ENCODE measurements around the gene MBLAC1. TPM values are rescaled to one million over a fixed set of nuclear protein-coding genes. Genes with fewer than 3 reads are reported as not detected.

Gene MBLAC1
- total RNA-seq, 1 experiment from 2014 or later = 3.5 TPM

DNA sequence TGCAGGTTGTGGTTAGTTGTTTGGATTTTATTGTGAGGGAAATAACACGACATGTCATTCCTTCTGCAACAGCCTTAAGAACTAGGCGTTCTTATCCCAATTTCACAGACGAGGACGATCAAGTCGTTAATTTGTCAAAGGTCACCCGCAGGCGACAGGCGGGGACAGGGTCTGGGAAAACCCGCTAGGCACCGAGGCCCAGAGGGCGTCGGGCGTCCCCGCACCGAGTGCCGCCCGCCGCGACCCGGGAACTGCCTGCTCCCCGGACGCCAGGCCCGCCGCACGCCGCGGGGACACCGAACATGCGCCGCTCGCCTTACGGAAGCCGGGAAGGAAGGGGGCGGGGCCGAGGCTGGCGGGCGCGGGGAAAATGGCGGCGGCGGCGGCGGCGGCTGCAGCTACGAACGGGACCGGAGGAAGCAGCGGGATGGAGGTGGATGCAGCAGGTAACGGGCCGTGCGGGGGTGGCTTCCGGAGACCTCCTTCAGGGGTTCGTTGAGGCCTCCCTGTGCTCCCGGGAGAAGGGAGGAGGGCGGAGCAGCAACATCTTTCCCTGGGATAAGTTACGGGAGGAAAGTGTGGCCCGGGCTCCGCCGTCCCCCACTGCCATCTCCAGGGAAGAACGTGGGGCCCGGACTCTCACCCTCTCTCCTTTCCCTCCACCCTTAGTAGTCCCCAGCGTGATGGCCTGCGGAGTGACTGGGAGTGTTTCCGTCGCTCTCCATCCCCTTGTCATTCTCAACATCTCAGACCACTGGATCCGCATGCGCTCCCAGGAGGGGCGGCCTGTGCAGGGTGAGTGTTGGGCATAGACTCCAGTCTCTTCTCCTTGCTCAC is 37.9 kb upstream of the MBLAC1 start, which contains the start of gene COPS6 (continued):
- peak; percentile 21; the same call in 1 of the 2 replicates for TF ChIP-seq SMAD4 (CRISPR knock-in tag; IDR thresholded peaks at IDR 0.05)
- no peak for TF ChIP-seq ZNF121 (CRISPR knock-in tag; IDR thresholded peaks at IDR 0.05)
- no peak for TF ChIP-seq MXD4 (CRISPR knock-in tag; IDR thresholded peaks at IDR 0.05; ENCODE audit: borderline replicate concordance)

GRCh38 chr7:100089458-100090196 is 37.1 kb upstream of the MBLAC1 start:
- Mint-ChIP-seq H3K27ac (peak overlapping the region; percentile 78), H3K4me3 (peak overlapping the region; percentile 93), H3K27me3 (ENCODE audit: low read depth) (no peaks in the 10 kb centered on the region; the same call in 1 of the 2 replicates), H3K36me3 (peaks cover 44% of the 10 kb centered on the region), H3K4me1 (peaks cover 11% of the 10 kb centered on the region), H3K9me3 (no peaks in the 10 kb centered on the region)
- CTCF ChIA-PET = interaction anchor here (1.4 to 1.8 kb wide), 3 partner anchors 12 to 176 kb away, joined by 3 to 7 read pairs (median 4); partner anchors contain the start of genes AP4M1 and MCM7
- POLR2A ChIA-PET = interaction anchor here (0.6 to 6.2 kb wide), 2 partner anchors 11 to 144 kb away, joined by 6 to 41 read pairs; partner anchors contain the start of genes AP4M1 and MCM7
- ATAC-seq (no peak), DNase-seq (ENCODE audit: low spot score) (no peak)
- TF ChIP-seq USF2 (CRISPR knock-in tag; IDR thresholded peaks at IDR 0.05) (no peak), EMX1 (CRISPR knock-in tag; IDR thresholded peaks at IDR 0.05) (no peak), NFYB (CRISPR knock-in tag; conservative IDR thresholded peaks at IDR 0.05; ENCODE audit: low read depth) (no peak), TEAD4 (CRISPR knock-in tag; IDR thresholded peaks at IDR 0.05) (no peak), SMAD4 (CRISPR knock-in tag; IDR thresholded peaks at IDR 0.05) (no peak), ZNF532 (CRISPR knock-in tag; IDR thresholded peaks at IDR 0.05; ENCODE audit: borderline replicate concordance) (no peak), MYBL2 (CRISPR knock-in tag; IDR thresholded peaks at IDR 0.05) (no peak), TCF7 (CRISPR knock-in tag; IDR thresholded peaks at IDR 0.05; ENCODE audit: low read depth) (no peak), FOXK1 (CRISPR knock-in tag; IDR thresholded peaks at IDR 0.05) (no peak), PREB (CRISPR knock-in tag; IDR thresholded peaks at IDR 0.05; ENCODE audit: borderline replicate concordance) (no peak), ZNF416 (CRISPR knock-in tag; IDR thresholded peaks at IDR 0.05) (no peak)
- TF ChIP-seq, protein P1, sequence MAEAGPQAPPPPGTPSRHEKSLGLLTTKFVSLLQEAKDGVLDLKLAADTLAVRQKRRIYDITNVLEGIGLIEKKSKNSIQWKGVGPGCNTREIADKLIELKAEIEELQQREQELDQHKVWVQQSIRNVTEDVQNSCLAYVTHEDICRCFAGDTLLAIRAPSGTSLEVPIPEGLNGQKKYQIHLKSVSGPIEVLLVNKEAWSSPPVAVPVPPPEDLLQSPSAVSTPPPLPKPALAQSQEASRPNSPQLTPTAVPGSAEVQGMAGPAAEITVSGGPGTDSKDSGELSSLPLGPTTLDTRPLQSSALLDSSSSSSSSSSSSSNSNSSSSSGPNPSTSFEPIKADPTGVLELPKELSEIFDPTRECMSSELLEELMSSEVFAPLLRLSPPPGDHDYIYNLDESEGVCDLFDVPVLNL (CRISPR knock-in tag; IDR thresholded peaks at IDR 0.05; ENCODE audit: borderline replicate concordance, low read depth) = no peak
- TF ChIP-seq, protein P2, sequence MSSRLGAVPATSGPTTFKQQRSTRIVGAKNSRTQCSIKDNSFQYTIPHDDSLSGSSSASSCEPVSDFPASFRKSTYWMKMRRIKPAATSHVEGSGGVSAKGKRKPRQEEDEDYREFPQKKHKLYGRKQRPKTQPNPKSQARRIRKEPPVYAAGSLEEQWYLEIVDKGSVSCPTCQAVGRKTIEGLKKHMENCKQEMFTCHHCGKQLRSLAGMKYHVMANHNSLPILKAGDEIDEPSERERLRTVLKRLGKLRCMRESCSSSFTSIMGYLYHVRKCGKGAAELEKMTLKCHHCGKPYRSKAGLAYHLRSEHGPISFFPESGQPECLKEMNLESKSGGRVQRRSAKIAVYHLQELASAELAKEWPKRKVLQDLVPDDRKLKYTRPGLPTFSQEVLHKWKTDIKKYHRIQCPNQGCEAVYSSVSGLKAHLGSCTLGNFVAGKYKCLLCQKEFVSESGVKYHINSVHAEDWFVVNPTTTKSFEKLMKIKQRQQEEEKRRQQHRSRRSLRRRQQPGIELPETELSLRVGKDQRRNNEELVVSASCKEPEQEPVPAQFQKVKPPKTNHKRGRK (CRISPR knock-in tag; IDR thresholded peaks at IDR 0.05; ENCODE audit: borderline replicate concordance) = no peak
- TF ChIP-seq, protein P3, sequence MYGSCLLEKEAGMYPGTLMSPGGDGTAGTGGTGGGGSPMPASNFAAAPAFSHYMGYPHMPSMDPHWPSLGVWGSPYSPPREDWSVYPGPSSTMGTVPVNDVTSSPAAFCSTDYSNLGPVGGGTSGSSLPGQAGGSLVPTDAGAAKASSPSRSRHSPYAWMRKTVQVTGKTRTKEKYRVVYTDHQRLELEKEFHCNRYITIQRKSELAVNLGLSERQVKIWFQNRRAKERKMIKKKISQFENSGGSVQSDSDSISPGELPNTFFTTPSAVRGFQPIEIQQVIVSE (CRISPR knock-in tag; IDR thresholded peaks at IDR 0.05; ENCODE audit: borderline replicate concordance) = no peak
